GM19324 (cell line): ENCODE measurements around the gene RHAG.
"Not testable (repeated sequence)": the region's sequence is repeated elsewhere in the genome, so short reads cannot be mapped to it uniquely, and the experiment has no call there.

Experiments
- ATAC-seq: cut with Tn5 transposase; IDR thresholded peaks from one replicate; pipeline ENCODE4 v1.9.1; 2021; ENCODE audit warnings: mild to moderate bottlenecking, moderate library complexity; ENCODE audit not compliant: unreplicated experiment, low FRiP score

Gene RHAG

DNA sequence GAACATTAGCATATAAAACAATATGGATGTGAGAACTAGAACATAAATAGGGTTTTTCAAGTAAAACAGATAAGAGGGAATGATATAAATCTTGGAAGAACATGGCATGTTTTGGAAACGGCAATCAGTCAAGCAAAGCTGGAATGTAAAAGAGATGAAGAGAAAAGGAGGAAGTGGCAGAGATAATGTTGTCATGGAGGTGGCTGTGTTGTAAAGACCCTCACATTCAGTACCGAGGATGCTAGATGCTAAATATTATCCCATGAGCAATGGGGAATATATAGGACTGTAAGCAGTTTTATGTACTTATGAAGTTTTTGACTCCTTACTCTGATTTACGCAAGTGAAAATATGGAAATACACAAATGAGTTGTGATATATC is 702 bp upstream of the RHAG start:
- no peak for ATAC-seq

DNA sequence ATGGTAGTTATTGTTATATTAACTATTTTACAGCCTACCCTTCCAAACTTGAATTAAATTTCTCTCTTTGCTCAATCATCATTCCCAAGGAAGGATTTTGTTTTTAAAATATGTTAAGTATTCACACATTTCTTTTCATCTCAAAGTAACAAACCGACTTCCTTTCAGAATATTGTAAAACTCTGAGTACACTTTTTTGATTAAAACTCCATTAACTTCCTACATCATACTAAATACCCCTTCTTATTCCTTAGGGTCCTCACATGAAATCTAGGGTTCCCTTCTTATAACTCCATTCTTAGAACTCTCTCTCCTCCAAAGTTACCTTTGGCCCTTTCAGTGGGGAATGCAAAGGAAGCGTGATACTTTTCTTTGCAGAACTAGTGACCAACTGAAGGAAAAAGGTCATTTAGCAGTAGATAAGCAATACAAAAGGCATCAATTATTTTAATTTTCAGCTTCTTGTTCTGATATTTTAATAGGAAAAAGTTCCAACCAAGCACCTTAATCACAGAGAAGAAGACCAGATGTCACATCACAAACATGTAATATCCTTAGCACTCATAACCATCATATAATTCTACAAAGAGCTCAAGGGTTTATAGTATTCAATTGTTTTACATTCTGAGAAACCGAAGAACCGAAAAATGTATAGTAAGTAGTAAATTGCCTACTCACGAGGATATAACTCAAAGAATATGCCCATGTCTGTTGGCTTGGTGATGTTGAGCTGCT is 494 bp downstream of the RHAG start:
- no peak for ATAC-seq

DNA sequence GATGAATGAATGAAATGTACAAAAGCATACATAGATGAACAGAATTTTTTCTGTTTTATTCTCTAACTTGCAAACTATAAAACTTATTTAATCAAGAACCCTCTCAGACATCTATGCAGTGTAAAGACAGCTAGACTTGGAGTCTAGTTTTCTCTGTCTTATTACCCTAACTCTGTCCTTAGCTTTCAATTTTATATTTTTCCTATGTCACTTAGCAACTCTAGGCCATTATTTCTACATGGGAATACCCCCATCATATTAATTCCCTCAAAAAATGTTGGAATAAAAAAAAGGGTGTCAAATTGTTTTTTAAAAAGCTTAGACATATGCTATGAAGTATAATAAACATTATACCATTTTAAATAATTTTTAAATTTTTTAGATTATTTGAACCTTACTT is 1.2 kb downstream of the RHAG start:
- ATAC-seq = no peak

DNA sequence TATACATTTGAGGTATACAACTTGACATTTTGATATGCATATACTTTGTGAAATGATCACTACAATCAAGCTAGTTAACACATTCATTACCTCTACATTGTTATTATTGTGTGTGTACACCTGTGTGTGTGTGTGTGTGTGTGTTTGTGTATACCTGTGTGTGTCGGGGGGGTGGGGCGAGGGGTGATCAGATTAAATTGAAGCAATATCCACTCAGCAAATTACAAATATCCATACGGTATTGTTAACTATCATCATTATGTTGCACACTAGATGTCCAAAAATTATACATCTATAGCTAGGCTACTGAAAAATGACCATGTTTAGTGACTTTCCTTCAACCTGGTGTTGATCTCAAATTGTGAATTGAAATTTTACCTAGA is 1.8 kb downstream of the RHAG start:
- ATAC-seq = no peak

DNA sequence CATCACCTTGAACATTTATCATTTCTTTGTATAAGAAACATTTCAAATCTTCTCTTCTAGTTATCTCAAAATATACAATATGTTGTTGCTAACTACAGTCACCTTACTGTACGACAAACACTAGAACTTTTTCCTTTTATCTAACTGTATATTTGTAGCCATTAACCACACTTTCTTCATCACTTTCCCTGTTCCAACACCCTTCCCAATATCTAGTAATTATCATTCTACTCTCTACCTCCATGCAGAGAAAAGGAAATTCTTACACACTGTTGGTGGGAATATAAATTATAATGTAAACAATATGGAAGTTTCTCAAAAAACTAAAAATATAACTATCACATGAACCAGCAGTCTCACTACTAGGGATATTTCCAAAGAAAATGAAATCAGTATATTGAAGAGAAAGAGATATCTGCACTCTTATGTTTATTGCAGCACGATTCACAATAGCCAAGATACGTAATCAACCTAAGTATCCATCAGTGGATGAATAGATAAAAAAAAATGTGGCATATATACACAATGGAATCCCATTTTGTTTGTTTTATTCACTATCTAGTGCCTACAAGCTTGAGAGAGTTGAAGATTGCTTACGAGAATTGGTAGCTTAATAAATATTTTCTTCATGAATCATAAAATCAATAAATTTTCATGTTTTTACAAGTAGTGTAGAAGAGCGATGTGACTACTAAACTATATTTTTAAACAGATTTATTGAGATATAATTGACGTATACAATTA is 2.4 kb downstream of the RHAG start:
- no peak for ATAC-seq

DNA sequence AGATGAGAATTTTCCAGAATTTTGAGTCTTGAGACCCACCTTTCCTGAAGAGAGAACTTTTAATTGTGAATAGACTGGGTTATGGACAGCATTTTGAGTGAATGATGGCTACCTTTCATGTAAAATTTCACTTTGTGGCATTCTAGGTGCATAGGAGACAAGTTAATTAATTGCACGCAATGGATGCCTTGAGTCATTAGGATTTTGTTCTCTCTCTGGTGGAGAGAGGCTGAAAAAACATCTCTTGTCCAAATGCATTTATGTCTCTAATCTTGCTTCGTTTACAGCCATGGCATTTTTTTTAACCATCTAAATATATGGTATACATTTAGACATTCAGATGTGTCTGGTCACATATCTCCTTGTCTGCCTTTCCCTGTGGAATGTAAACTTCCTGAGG is 3.1 kb downstream of the RHAG start:
- no peak for ATAC-seq

DNA sequence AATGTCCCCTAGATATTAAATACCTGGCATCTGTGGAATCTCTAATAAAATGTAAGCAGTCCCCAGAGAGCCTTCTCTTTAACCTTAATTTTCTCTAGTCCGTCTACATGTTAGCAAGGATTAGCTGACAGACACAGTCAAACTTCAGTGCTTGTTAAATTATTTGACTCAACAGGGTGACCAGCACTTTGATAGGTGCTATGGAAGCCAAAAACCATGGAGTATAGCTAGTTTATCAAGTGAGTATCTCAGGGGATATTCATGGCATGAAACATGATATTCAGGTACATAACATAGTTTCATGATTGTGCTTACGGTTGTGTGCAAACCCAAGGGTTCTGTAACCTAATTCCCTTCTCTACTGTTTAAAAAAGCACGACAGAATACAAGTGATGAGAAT is 3.9 kb downstream of the RHAG start:
- ATAC-seq = no peak

DNA sequence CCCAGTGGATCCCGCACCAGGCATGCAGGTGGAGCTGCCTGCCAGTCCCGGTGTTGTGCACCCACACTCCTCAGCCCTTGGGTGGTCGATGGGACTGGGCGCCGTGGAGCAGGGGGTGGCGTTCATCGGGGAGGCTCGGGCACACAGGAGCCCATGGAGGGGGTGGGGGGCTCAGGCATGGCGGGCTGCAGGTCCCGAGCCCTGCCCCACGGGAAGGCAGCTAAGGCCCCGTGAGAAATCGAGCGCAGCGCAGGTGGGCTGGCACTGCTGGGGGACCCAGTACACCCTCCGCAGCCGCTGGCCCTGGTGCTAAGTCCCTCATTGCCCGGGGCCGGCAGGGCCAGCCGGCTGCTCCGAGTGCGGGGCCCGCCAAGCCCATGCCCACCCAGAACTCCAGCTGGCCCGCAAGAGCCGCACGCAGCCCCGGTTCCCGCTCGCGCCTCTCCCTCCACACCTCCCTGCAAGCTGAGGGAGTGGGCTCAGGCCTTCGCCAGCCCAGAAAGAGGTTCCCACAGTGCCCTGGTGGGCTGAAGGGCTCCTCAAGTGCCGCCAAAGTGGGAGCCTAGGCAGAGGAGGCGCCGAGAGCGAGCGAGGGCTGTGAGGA is 7.1 kb downstream of the RHAG start:
- not testable (repeated sequence) for ATAC-seq

DNA sequence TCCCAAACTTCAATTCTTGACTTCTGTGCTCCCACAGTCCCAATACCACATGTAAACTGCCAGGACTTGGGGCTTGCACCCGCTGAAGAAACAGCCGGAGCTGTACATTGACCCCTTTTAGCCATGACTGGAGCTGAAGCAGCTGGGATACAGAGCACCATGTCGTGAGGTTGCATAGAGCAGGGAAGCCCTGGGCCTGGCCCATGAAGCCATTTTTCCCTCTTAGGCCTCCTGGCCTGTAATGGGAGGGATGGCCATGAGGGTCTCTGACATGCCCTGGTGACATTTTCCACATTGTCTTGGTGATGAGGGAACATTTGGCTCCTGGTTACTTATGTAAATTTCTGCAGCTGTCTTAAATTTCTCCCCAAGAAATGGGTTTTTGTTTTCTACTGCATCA is 9.8 kb downstream of the RHAG start:
- no peak for ATAC-seq

DNA sequence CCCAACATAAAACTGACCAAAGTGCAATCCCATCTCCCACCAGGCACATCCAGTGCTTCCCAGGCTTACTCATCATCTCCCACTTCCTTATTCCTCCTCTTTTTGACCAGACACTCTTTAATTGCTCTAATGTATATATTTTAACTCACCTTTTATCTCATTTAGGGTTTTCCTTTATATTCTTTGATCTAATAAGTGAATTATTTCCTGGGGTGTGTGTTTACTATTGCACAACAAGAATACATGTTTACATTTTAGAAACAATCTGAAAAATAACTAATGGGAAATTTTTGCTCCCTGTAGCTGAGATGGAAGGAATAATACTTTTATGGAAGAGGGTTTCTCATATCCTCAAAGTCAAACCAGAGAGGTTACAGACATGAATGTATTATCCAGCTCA is 18.4 kb downstream of the RHAG start:
- ATAC-seq = no peak

DNA sequence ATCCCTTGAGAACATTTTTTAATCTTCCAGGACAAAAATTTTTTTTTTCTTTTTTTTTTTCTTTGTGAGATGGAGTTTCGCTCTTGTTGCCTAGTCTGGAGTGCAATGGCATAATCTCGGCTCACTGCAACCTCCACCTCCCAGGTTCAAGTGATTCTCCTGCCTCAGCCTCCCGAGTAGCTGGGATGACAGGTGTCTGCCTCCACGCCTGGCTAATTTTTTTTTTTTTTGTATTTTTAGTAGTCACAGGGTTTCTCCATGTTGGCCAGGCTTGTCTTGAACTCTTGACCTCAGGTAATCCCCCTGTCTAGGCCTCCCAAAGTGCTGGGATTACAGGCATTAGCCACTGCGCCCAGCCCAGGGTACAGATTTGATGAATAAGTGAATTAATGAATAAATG is 22.5 kb downstream of the RHAG start:
- ATAC-seq = not testable (repeated sequence)

DNA sequence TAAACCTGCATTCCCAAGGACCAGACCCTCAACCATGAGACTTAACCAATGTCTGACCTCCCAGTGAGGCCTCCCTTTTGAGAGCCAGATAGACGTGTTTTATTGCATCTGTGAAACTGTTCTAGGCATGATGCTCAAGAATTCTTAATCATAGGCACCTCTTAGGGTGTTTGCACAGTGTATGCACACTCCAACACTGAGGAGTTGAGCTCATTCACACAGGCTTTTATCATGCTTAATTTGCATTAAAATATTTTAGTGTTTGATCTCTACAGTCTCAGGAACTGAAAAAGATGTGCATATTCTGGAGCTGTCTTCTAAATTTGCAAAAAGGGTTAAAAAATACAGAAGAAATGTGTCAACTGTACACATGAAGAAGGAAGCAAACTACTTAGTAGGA is 27.4 kb downstream of the RHAG start:
- ATAC-seq = no peak

DNA sequence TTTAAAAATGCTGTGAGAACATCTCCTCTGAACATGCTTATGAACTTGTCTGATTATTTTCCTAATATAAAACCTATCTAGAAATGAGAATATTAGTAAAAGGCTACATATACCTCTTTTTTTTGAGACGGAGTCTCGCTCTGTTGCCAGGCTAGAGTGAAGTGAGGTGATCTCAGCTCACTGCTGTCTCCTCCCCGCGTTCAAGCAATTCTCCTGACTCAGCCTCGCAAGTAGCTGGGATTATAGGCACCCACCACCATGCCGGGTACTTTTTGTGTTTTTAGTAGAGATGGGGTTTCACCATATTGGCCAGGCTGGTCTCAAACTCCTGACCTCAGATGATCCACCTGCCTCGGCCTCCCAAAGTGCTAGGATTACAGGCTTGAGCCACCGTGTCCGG is 28.4 kb downstream of the RHAG start:
- ATAC-seq = not testable (repeated sequence)

DNA sequence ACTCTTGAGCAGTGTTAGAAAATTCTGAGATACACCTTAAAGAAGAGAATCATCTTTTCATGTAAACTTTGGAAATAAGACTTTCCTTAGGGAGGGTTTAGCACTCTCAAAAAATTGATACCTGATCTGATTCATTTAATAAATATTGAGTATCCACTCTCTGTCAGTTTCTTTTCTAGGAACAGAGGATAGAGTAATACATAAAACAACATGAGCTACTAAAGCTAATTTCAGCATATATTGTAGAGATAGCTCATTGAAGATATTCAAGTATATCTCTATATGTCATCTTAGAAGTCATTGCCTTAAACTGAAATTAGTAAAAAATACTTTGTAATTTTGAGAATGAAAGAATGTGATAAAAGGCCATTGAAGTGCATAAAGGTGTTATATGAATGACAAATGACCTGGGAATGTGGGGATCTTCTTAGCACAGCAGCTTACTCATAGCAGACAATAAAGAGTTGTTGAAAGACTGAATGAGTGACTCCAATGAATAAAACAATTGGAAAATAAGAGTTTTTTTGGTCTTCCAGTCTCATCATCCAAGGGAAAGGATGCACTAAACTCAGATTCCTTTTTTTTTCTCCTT is 29.2 kb downstream of the RHAG start:
- ATAC-seq = no peak

DNA sequence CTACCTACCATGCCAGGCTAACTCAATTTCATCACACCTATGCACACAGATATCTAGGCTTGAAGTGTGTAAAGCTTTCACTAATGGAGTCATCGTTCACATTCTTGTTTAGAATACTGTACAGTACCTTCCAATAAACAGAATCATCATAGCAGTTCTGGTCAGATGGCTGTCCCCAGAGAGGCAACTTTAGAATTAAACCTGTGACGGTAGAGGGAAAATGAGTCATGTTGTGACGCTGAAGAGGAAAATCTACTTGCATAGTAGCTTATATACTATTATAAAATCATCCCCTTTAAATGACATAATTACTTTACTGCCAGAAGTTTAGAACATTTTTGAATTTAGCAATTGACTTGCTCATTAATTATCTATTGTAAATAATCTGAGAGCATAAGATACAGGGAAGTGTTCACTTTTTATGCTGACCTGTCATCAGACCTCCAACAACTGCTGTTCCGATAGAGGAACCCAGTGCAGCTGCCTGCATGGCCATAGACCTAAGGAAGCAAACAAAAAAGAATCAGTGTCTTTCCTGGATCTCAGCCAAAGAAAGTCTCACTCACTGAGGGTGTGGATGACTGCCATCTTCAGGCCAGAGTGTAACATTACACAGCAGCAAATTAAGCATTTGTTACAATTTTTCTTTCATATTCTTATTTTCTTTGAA is 29.8 kb downstream of the RHAG start:
- ATAC-seq = peak; percentile 82

DNA sequence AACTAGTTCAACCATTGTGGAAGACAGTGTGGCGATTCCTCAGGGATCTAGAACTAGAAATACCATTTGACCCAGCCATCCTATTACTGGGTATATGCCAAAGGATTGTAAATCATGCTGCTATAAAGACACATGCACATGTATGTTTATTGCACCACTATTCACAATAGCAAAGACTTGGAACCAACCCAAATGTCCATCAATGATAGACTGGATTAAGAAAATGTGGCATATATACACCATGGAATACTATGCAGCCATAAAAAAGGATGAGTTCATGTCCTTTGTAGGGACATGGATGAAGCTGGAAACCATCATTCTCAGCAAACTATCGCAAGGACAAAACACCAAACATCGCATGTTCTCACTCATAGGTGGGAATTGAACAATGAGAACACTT is 32.6 kb downstream of the RHAG start:
- ATAC-seq = not testable (repeated sequence)

DNA sequence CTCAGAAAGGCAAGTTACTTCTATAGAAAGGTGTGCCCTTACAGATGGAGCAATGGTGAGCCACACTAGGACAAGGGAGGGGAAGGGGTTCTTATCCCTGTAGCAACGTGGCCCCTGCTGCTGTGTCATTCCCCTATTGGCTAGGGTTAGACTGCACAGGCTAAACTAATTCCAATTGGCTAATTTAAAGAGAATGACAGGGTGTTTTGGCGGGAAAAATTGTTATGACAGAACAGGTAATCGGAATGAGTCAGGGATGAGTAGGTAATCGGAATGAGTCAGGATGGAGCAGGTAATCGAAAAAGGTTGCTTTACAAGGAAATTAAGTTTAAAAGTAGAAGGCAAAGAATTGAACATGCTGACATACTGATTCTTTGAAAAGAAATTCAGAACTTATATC is 49.4 kb downstream of the RHAG start:
- not testable (repeated sequence) for ATAC-seq

DNA sequence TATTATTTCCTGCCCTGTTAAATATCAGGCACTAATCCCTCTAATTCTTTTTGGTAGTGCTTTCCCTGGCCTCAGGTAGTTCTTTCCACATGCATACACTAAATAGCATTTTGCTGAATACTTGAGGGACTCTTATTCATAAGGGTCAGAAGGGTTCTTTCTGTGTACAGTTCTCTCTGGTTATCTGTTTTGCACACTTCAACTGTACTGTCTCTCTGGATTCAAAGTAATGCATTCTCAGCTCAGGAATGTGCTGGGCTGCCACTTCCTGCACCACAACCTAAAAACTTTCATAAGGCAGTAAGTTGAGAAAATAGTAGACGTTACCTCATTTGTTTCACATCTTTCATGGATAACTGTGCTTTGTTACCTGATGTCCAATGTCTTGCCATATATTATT is 54.1 kb downstream of the RHAG start:
- ATAC-seq = no peak

DNA sequence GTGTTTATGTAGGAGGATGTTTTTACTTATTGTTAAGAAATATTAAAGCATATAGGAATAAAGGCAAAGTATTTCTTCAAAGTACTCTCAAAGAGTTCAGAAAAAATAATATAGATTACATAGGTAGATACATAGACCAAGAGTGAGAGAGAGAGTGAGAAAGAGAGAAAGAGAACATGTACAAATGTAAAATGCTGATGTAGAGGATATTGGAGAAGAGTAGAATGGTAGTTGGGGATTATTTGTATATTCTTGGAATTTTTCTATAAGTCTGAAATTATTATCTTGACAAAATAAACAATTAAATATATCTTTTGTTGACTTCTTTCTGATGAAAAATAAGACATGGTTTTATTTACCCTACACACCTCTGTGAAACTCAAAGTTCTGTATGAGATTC is 57.0 kb downstream of the RHAG start:
- ATAC-seq = no peak

DNA sequence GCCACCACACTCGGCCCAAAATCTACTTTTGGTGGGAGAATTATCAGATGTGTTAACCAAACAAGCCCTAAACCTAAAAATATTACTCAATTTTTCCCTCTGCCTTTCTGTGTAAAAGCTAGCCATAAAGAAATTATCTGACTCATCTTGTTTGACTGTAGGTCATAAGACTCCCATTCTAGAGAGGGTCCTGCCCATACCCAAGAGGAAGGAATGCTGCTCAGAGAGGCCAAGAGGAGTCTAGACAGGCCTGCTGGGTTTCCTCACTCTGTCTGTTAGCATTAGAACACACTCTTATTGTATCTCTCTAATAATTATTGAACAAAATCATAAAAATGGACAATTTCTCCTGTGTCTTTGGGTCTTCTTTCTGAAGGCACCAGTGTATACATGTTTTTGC is 60.0 kb downstream of the RHAG start:
- ATAC-seq = no peak

DNA sequence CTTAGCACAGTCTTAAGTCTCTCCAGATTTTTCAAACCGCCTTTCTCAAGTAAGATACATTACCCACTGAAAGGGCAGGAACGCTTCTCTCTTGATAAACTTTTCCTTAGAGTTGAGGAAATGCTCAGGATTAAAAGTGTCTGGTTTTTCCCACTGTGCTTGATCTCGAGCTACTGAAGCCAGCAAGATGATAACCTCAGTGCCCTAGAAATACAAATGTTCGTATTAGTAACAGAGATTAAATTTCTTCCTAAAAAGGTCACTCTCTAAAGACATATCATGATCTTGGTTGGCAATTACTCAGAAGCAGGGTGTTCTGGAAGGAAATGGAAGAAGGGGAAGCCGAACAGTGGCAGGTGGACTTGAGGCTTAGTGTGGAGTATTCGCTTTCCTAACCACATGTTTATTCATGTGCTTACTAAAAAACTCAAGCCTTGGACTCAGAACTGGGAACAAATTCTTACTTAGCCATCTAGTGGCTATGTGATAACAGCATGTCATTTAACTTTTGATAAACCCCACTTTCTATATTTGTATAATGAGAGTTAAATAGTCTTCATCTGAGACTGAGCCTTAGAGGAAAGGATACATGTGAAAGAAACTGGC is 66.1 kb downstream of the RHAG start:
- no peak for ATAC-seq
